A204.1 (cell line): Measurements from ENCODE around the gene TRUB1.

Experiments used
- FAIRE-seq: peaks from 2 replicates; lab custom pipeline; 2012; peaks lifted over from hg19 to GRCh38; lab: Jason Lieb, UNC

The TRUB1 gene

DNA sequence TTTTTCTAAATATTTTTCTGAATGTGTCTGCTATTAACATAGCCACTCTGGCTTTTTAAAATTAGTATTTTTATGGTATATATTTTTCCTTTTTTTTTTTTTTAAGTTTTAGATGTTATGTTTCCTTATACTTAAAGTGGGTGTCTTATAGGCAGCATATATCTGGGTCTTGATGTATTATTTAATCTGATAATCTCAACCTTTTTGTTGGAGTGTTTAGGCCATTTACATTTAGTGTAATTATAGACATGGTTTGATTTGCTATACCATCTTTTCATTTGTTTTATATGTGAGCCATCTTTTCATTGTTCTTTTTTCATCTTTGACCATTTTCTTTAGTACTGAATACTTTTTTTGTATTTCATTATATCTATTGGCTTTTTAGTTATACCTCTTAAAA is 45.0 kb downstream of the TRUB1 start:
- no peak for FAIRE-seq

DNA sequence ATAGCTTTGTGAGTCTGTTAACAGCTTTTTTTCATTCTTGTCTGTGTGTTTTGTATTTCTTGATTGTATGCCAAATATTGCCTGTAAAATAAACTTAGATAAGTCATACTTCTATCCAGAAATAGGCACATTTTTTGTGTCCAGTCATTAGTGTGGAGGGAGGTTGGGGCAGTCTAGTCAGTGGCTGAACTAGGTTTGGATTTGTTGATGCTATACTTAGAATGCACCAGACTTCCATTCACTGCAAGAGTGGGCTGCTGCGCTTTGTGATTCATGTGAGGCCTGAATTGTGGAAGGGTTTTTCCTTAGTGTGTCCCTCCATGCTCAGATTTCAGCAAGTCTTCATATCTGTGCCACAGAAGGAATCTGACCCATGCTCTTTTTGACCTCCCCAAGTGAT is 50.0 kb downstream of the TRUB1 start:
- no peak for FAIRE-seq

DNA sequence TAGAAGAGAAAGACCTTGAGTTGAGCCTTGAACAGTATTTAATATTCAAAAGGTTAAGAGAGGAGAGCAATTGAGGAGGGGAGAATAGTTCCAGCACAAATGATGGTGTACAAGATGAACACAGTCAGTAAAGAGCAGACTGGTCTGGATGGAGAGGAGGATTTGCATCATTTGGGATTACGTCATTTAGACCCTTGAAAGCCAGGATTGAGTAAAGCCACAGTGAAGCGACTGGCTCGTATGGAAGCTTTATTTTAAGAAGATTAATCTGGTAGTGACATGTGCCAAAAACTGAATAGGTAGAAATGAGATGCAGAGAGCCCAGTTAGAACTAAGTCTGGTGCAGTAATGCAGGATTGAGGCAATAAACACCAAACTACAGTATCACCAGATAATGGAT is 52.6 kb downstream of the TRUB1 start:
- FAIRE-seq = no peak

DNA sequence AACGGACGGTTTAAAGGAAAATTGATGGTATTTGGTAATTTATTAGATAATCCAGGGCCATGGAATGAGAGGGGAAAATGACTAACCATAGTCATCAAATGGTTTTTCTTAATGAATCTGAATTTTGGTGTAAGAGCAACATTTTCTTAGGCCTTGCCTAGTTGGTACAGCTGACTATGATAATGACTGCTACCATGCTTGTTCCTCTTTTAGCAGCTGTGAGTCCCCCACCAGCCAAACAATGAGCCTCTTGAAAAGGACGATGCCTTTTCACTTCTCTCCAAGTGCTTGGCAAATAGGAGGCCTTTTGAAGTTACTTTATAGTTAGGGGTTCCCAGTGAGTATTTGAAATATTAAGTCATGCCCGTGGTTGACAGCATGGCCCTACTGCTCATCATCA is 53.0 kb downstream of the TRUB1 start:
- FAIRE-seq = no peak

DNA sequence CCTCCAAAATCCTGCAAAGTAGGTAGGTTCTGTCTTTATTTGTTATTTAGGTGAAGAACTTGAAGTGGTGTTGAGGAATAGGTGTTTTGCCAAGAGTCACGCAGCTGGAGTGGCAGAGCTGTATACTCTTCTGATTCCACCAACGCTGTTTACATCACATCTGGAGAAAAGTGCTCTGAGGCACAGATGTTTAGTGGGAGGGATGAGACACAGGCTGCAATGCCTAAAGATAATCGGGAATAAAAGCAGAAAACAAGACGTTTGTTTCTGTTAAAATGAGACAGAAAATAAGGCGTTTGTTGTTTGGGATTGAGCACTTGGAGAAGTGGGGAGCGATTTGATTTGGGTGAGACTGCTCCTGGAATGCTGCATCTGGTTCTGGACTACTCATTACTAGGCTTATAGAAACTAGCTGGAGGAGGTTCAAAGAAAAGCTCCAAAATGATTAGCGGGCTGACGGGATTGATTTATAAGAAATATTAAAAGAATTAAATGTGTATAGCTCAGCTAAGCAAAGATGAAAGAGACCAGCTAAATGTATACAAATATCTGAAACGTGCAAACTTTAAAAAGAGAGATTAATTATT is 54.3 kb downstream of the TRUB1 start:
- no peak for FAIRE-seq

DNA sequence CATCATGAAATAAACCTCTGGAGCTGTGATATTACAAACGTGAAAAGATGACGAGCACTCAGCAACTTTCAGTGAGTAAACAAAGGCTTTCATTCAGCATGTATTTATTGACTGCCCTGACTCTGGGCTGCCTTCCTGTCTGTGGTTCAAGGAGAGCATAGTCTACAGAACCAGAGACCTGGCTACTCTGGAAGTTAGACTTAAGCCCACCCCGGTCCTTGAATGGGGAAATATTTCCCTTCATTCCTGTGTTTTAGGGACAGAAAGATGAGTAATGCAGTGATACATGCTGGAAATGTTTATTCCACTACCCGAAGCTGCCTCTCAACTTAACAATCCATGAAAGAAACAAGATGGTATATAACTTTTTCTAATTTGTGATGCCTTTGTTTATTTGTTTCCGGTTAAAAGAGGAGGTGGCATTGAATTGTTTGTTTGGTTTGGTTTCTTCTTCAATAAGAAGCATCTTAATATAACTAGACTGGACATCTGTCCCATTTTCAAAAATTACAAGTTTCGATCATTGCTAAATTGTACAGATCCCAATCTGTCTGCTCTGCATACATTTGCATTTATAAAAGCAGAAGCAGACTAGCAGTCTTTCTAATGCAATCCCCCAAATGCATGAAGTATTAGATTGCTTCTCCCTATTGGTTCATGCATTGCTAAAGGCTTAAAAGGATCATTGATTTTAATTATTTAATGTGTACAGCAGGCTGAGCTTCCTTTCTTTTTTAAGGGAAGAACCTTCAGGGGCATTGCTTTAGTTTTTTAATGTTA is 57.7 kb downstream of the TRUB1 start:
- no peak for FAIRE-seq

GRCh38 chr10:114996542-114996941 is 58.5 kb downstream of the TRUB1 start:
- no peak for FAIRE-seq

DNA sequence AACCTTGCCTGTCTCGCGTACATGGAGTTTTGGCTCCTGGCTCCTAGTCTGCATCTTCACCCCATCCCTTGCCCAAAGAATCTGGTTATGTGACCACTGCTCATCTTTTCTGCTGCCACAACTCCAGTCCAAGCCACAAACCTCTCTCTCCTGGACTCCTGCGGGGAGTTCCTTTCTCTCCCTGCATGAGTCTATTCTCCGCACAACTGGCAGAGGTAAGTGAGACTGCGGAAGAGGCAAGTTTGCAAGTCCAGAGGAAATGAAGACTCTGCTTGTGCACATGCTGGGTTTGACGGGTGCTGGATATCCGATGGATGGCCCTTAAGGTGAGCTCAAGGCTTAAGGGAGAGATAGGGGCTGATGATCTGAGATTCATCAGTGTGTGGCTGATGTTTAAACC is 61.0 kb downstream of the TRUB1 start:
- FAIRE-seq = no peak

- no peak for FAIRE-seq
Measured at GRCh38 chr10:115001506-115002381, 63.7 kb downstream of the TRUB1 start.

GRCh38 chr10:115003396-115003795 is 65.4 kb downstream of the TRUB1 start:
- FAIRE-seq = no peak

- no peak for FAIRE-seq
Measured at GRCh38 chr10:115004236-115004862, 66.4 kb downstream of the TRUB1 start.

DNA sequence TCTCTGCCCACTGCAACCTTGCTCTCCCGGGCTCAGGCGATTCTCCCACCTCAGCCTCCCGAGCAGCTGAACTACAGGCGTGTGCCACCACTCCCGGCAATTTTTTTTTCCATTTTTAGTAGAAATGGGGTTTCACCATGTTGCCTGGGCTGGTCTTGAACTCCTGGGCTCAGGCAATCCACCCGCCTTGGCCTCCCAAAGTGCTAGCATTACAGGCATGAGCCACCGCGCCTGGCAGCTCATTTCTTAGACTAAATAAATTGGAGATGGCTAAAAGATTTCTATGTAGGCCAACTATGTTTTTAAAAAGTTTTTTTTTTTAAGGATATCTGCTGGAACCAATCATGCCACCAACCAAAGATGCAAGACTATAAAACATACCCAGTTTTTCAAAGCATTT is 67.8 kb downstream of the TRUB1 start:
- no peak for FAIRE-seq

GRCh38 chr10:115018185-115018931 is 80.4 kb downstream of the TRUB1 start:
- no peak for FAIRE-seq

GRCh38 chr10:115020449-115020848 is 82.5 kb downstream of the TRUB1 start:
- no peak for FAIRE-seq

DNA sequence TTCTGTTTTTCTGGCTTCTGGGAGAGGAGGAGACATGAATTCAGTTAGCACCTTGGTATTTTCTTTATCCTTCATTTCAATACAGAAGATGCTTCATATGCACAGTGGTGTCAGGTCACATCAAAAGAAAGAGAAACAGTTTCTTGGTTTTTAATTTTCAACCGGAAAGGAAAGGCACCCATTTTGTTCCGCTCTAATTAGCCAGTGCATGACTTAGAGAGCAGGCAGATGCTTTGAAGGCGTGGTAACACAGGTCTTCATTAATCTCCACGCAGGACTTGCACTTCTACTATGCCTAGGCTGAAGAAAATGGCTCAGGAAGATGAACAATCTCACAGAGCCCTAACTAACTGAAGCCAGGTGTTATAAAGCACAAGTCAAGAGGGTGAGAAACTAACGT is 84.7 kb downstream of the TRUB1 start:
- no peak for FAIRE-seq

- no peak for FAIRE-seq
Measured at GRCh38 chr10:115023715-115024114, 85.7 kb downstream of the TRUB1 start.

DNA sequence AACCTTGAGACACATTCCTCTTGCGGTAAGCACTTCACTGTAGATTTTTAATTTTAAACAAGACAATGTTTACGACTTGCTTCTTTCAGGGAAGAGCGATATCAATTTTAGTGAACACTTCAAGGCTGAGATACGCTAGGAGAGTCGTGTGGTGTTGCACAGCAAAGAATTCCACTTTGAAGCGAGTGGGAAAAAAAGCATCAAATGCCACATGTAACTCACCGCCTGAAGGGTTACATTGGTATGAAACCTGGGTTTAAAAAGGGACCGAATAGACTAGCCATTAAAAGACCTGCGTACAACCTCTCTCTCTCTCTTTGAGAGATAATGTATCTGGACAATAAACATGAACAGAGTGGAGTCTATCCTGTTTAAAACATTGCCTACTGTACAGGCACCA is 86.4 kb downstream of the TRUB1 start:
- FAIRE-seq = no peak

DNA sequence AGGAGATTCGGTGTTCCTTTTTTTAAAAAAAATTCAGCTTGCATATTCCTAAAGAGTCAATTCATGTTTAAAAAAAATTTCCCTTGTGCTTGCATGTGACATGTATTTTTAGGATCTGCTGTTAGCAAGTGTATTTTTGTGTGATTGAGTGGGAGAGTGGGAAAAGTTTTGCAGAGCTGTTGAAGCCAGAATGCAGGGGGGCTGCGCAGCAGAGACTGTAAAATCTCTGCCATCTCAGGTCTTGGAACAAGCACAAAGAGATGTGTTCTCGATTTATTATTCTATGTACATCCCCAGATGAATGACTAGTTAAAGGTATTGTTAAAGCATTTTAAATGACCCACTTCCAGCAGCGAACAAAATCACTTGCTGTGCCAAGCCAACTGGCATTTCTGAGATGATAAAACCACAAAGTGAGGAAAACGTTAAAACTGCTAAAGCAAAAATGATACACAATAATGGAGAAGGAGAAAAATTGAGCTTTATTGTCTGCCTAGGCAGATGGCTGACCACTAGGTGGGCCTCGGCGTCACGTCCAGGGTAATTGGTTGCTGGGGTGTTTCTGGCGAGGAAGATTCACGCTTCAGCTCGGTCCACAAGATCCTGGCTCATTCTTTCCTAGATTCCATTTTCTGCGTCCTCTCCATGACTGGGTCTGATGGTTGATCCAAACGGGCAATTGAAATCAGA is 88.2 kb downstream of the TRUB1 start:
- FAIRE-seq = no peak

DNA sequence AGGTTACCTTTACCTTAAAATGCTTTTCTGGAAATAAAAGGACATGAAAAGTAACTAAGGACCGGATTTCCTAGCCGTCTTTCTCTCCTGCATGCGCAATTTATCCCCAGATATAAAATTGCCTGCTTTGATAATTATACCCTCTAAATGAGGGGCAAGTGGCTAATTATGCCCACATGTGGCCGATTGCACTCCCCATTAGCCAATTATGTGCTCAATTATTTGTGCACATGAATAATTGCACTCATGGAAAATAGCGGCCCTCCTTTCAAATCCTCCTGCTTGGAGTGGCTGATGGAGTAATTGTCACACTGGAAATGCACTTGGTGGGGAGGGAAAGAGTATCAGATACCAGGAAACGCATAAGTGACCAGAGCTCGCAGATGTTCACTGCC is 88.7 kb downstream of the TRUB1 start:
- FAIRE-seq = no peak
